ENCODE measurements around the gene LDLRAD4. TPM values are rescaled to one million over a fixed set of nuclear protein-coding genes. Genes with fewer than 3 reads are reported as not detected.

The LDLRAD4 gene
- total and polyA plus RNA-seq, 5 donors from 2014 or later: 42.4 to 207 (median 49.8) TPM

GRCh38 chr18:13539843-13540476, 321.4 kb downstream of the LDLRAD4 start:
- no peak for DNase-seq
- Mint-ChIP-seq H3K9me3 (peaks cover 0 to 2% (median 0%) of the 10 kb centered on the region in 7 donors), H3K27ac (peak overlapping the region; percentile 80 to 91 (median 91))

GRCh38 chr18:13540477-13541182, 322.1 kb downstream of the LDLRAD4 start:
- Histone ChIP-seq H3K27me3 (ENCODE audit: control insufficient read depth, insufficient read depth, low read length) (no peaks in the 10 kb centered on the region), H3K36me3 (ENCODE audit: control insufficient read depth, insufficient read depth, low read length) (peaks cover 21% of the 10 kb centered on the region), H3K4me1 (ENCODE audit: control insufficient read depth, insufficient read depth, low read length, poor library complexity, severe bottlenecking) (peaks cover 45% of the 10 kb centered on the region), H3K9me3 (ENCODE audit: control insufficient read depth in 2 of 2, low read length in 2 of 2) (no peaks in the 10 kb centered on the region), H3K4me3 (ENCODE audit: low read depth, low read length) (no peak overlapping the region), H3K27ac (ENCODE audit: insufficient read depth, low read length, poor library complexity, severe bottlenecking) (no peak overlapping the region)
- H3K27ac Mint-ChIP-seq: peak overlapping the region; percentile 80 to 91 (median 89)
- ATAC-seq (ENCODE audit: low read depth in 2 of 2): no peak
- H3K4me1 Mint-ChIP-seq: peaks cover 33 to 78% (median 45%) of the 10 kb centered on the region in 4 donors
- peak overlapping the region in 3 of 4 donors; percentile 1 to 67 (median 56) for H3K4me3 Mint-ChIP-seq
- peaks cover 24% of the 10 kb centered on the region for H3K36me3 Mint-ChIP-seq
- no peaks in the 10 kb centered on the region for H3K27me3 Mint-ChIP-seq
- peak in 1 of 3 donors; percentile 43 for DNase-seq
- peaks cover 0 to 2% (median 0%) of the 10 kb centered on the region in 7 donors for H3K9me3 Mint-ChIP-seq

More at GRCh38 chr18:13539843-13540476, 321.4 kb downstream of the LDLRAD4 start:
- Histone ChIP-seq H3K27me3 (ENCODE audit: control insufficient read depth, insufficient read depth, low read length) (no peaks in the 10 kb centered on the region), H3K4me1 (ENCODE audit: control insufficient read depth, insufficient read depth, low read length, poor library complexity, severe bottlenecking) (peaks cover 45% of the 10 kb centered on the region), H3K4me3 (ENCODE audit: low read depth, low read length) (no peak overlapping the region), H3K36me3 (ENCODE audit: control insufficient read depth, insufficient read depth, low read length) (peaks cover 21% of the 10 kb centered on the region), H3K27ac (ENCODE audit: insufficient read depth, low read length, poor library complexity, severe bottlenecking) (peak overlapping the region; percentile 38), H3K9me3 (ENCODE audit: control insufficient read depth in 2 of 2, low read length in 2 of 2) (no peaks in the 10 kb centered on the region)
- ATAC-seq (ENCODE audit: low read depth in 2 of 2): no peak
- H3K27me3 Mint-ChIP-seq: no peaks in the 10 kb centered on the region
- H3K4me3 Mint-ChIP-seq: peak overlapping the region in 2 of 4 donors; percentile 56 to 79
- H3K36me3 Mint-ChIP-seq: peaks cover 18% of the 10 kb centered on the region
- H3K4me1 Mint-ChIP-seq: peaks cover 40 to 79% (median 49%) of the 10 kb centered on the region in 4 donors

DNA sequence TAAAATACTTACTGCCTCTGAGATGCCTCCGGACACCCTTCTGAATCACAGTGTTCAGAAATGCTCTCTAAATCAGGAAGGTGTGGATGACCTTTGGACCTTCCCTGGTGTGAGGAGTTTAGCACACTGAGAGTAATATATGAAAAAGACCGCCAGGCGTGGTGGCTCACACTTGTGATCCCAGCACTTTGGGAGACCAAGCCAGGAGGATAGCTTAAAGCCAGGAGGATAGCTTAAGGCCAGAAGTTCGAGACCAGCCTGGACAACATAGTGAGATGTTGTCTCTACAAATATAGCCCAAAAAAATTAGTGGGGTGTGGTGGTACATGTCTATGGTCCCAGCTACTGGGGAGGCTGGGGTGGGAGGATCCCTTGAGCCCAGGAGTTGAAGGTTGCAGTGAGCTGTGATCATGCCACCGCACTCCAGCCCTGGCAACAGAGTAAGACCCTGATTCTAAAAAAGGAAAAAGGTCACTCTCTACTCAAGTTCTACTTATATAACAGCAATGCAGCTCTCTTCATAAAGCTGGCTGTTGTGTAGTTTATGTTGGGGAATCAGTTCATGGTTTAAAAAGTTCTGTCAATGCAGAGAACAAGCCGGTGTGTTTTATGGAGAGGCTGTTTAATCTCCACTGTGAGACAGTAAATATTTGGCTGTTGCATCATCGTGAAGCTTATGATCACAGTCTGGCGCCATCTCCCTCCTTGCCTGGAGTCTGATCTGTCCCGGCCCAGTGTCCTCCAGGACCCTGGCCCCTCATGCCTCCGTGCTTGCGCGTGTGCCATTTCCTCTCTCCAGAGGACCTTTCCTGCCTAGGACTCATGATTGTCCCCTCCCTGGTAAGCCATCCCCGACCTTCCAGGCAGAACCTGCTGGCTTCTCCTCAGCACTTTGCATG, 323.3 kb downstream of the LDLRAD4 start:
- peaks cover 25% of the 10 kb centered on the region for H3K36me3 Mint-ChIP-seq
- DNase-seq: no peak
- H3K27ac Mint-ChIP-seq: peak overlapping the region; percentile 23 to 73 (median 29)
- Histone ChIP-seq H3K9me3 (ENCODE audit: control insufficient read depth in 2 of 2, low read length in 2 of 2) (no peaks in the 10 kb centered on the region), H3K27ac (ENCODE audit: insufficient read depth, low read length, poor library complexity, severe bottlenecking) (no peak overlapping the region), H3K4me3 (ENCODE audit: low read depth, low read length) (no peak overlapping the region), H3K4me1 (ENCODE audit: control insufficient read depth, insufficient read depth, low read length, poor library complexity, severe bottlenecking) (peaks cover 36% of the 10 kb centered on the region), H3K27me3 (ENCODE audit: control insufficient read depth, insufficient read depth, low read length) (no peaks in the 10 kb centered on the region), H3K36me3 (ENCODE audit: control insufficient read depth, insufficient read depth, low read length) (peaks cover 21% of the 10 kb centered on the region)
- H3K4me1 Mint-ChIP-seq: peaks cover 30 to 75% (median 37%) of the 10 kb centered on the region in 4 donors
- H3K4me3 Mint-ChIP-seq: no peak overlapping the region
- H3K9me3 Mint-ChIP-seq: peaks cover 0 to 2% (median 0%) of the 10 kb centered on the region in 7 donors
- H3K27me3 Mint-ChIP-seq: no peaks in the 10 kb centered on the region
- no peak for ATAC-seq (ENCODE audit: low read depth in 2 of 2)

DNA sequence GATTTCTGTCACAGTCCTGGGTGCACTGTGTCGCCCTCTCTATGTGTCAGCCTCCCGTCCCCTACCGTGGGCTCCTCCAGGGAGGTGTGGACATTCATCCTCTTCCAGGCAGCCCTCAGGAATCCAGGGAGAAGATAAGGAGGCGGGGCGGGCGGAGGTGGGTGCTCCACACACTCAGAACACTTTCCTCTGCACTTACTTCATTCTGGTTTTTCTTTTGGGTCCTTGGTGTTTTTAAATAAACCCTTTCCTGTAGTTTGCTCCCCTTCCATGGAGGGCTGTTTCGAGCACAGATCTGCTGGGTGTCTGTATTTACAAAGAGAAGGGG, 323.9 kb downstream of the LDLRAD4 start:
- ATAC-seq (ENCODE audit: low read depth in 2 of 2) (no peak), DNase-seq (no peak)
- Mint-ChIP-seq H3K4me1 (peaks cover 28 to 68% (median 33%) of the 10 kb centered on the region in 4 donors), H3K4me3 (no peak overlapping the region), H3K9me3 (peaks cover 0 to 2% (median 0%) of the 10 kb centered on the region in 7 donors), H3K36me3 (peaks cover 25% of the 10 kb centered on the region), H3K27me3 (no peaks in the 10 kb centered on the region), H3K27ac (peak overlapping the region in 1 of 3 donors; percentile 25)
- no peaks in the 10 kb centered on the region for H3K27me3 ChIP-seq (ENCODE audit: control insufficient read depth, insufficient read depth, low read length)
- H3K27ac ChIP-seq (ENCODE audit: insufficient read depth, low read length, poor library complexity, severe bottlenecking): no peak overlapping the region
- H3K9me3 ChIP-seq (ENCODE audit: control insufficient read depth in 2 of 2, low read length in 2 of 2): no peaks in the 10 kb centered on the region
- peaks cover 21% of the 10 kb centered on the region for H3K36me3 ChIP-seq (ENCODE audit: control insufficient read depth, insufficient read depth, low read length)
- H3K4me3 ChIP-seq (ENCODE audit: low read depth, low read length): no peak overlapping the region
- H3K4me1 ChIP-seq (ENCODE audit: control insufficient read depth, insufficient read depth, low read length, poor library complexity, severe bottlenecking): peaks cover 29% of the 10 kb centered on the region

- H3K4me1 Mint-ChIP-seq: peaks cover 21 to 66% (median 29%) of the 10 kb centered on the region in 4 donors
- H3K4me3 ChIP-seq (ENCODE audit: low read depth, low read length): no peak overlapping the region
Measured at GRCh38 chr18:13543144-13543543, 324.6 kb downstream of the LDLRAD4 start.

DNA sequence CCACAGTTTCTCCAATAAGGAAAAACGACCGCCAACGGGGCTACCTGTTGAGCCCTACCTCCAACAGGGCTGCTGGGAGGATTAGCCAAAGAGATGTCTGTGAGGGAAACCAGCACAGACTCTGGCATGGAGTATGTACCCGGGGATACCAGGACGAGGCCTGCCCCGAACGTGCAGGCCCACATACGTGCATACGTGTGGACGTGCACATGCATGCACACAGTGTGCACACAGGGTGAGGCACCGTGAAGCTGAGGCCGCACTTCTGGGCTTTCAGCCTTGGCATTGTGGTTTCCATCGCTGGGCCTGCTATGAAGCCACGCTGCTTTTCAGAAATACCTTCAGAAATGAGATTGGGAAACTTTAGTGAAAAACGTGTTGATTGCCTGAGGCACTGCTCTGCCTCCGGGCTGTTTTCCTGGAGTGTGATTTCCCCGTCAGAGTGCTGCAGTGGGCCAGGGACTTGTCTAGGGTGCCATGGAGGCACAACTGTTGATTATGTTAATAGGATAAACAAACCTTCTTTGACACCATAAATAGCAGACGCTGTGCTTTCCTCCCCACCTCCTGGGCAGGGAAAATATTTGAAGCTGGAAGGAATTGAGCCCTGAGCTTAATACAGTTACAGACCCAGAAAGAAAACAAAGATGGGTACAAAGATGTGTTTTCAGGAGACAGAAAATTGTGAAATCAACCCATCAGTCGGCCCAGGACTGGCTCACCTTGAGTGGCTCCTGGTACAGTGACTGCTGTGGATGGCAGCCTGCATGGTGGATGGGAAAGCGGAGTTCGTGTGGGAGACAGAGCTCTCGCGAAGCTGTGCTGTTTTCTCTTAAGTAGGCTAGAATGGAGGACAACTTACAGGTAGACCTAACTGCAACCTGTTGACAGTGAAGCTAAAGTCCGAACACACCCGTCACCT, 325.5 kb downstream of the LDLRAD4 start:
- peaks cover 0 to 2% (median 0%) of the 10 kb centered on the region in 7 donors for H3K9me3 Mint-ChIP-seq
- Histone ChIP-seq H3K4me1 (ENCODE audit: control insufficient read depth, insufficient read depth, low read length, poor library complexity, severe bottlenecking) (peaks cover 18% of the 10 kb centered on the region), H3K36me3 (ENCODE audit: control insufficient read depth, insufficient read depth, low read length) (peaks cover 21% of the 10 kb centered on the region), H3K4me3 (ENCODE audit: low read depth, low read length) (no peak overlapping the region), H3K27ac (ENCODE audit: insufficient read depth, low read length, poor library complexity, severe bottlenecking) (no peak overlapping the region), H3K27me3 (ENCODE audit: control insufficient read depth, insufficient read depth, low read length) (no peaks in the 10 kb centered on the region), H3K9me3 (ENCODE audit: control insufficient read depth in 2 of 2, low read length in 2 of 2) (no peaks in the 10 kb centered on the region)
- H3K27ac Mint-ChIP-seq: peak overlapping the region; percentile 18 to 53 (median 37)
- peaks cover 28% of the 10 kb centered on the region for H3K36me3 Mint-ChIP-seq
- no peak for ATAC-seq (ENCODE audit: low read depth in 2 of 2)
- no peak for DNase-seq
- peaks cover 16 to 59% (median 21%) of the 10 kb centered on the region in 4 donors for H3K4me1 Mint-ChIP-seq
- peak overlapping the region in 1 of 4 donors; percentile 1 for H3K4me3 Mint-ChIP-seq
- no peaks in the 10 kb centered on the region for H3K27me3 Mint-ChIP-seq

More at GRCh38 chr18:13543144-13543543, 324.6 kb downstream of the LDLRAD4 start:
- Mint-ChIP-seq H3K36me3 (peaks cover 25% of the 10 kb centered on the region), H3K4me3 (no peak overlapping the region), H3K9me3 (peaks cover 0 to 2% (median 0%) of the 10 kb centered on the region in 7 donors), H3K27ac (peak overlapping the region; percentile 18 to 37 (median 26)), H3K27me3 (no peaks in the 10 kb centered on the region)
- peaks cover 27% of the 10 kb centered on the region for H3K4me1 ChIP-seq (ENCODE audit: control insufficient read depth, insufficient read depth, low read length, poor library complexity, severe bottlenecking)
- H3K9me3 ChIP-seq (ENCODE audit: control insufficient read depth in 2 of 2, low read length in 2 of 2): no peaks in the 10 kb centered on the region
- no peak for ATAC-seq (ENCODE audit: low read depth in 2 of 2)
- H3K27me3 ChIP-seq (ENCODE audit: control insufficient read depth, insufficient read depth, low read length): no peaks in the 10 kb centered on the region
- H3K36me3 ChIP-seq (ENCODE audit: control insufficient read depth, insufficient read depth, low read length): peaks cover 21% of the 10 kb centered on the region
- H3K27ac ChIP-seq (ENCODE audit: insufficient read depth, low read length, poor library complexity, severe bottlenecking): no peak overlapping the region
- no peak for DNase-seq
